ENCODE results near the gene RCOR2. TPM values are rescaled to one million over a fixed set of nuclear protein-coding genes. Genes with fewer than 3 reads are reported as not detected.

RCOR2 gene
- total RNA-seq, 1 donor from 2014 or later: not detected

GRCh38 chr11:63914896-63915691 lies 1.9 kb downstream of the RCOR2 start:
- intact Hi-C loops (cut with DNase I): no loop called here
- peaks cover 48% of the 10 kb centered on the region for H3K4me1 ChIP-seq
- H3K27me3 ChIP-seq: no peaks in the 10 kb centered on the region
- no peak overlapping the region for H3K27ac ChIP-seq
- no peaks in the 10 kb centered on the region for H3K9me3 ChIP-seq
- no peaks in the 10 kb centered on the region for H3K36me3 ChIP-seq
- TF ChIP-seq CTCF (IDR thresholded peaks at IDR 0.05): no peak
- no peak for TF ChIP-seq POLR2AphosphoS5 (IDR thresholded peaks at IDR 0.05; ENCODE audit: insufficient read depth in 1 of 2, low read depth in 1 of 2)
- TF ChIP-seq POLR2A (IDR thresholded peaks at IDR 0.05): no peak
- DNase-seq (ENCODE audit: extremely low spot score in 2 of 2): no peak
- no peak overlapping the region for H3K4me3 ChIP-seq

GRCh38 chr11:63913866-63914830 lies 2.8 kb downstream of the RCOR2 start:
- H3K9me3 ChIP-seq: no peaks in the 10 kb centered on the region
- peaks cover 0 to 3% of the 10 kb centered on the region in 2 donors for H3K36me3 ChIP-seq
- no peak for DNase-seq (ENCODE audit: extremely low spot score in 2 of 2)
- no peak overlapping the region for H3K4me3 ChIP-seq
- H3K4me1 ChIP-seq: peaks cover 47% of the 10 kb centered on the region
- intact Hi-C loops (cut with DNase I): no loop called here
- no peaks in the 10 kb centered on the region for H3K27me3 ChIP-seq
- TF ChIP-seq POLR2A (IDR thresholded peaks at IDR 0.05): no peak
- no peak overlapping the region for H3K27ac ChIP-seq

- no peaks in the 10 kb centered on the region for H3K27me3 ChIP-seq
- no peak for DNase-seq (ENCODE audit: extremely low spot score in 2 of 2)
- intact Hi-C loops (cut with DNase I): no loop called here
- H3K27ac ChIP-seq: no peak overlapping the region
- no peak for TF ChIP-seq POLR2AphosphoS5 (IDR thresholded peaks at IDR 0.05; ENCODE audit: insufficient read depth in 1 of 2, low read depth in 1 of 2)
- no peak for TF ChIP-seq CTCF (IDR thresholded peaks at IDR 0.05)
- no peak for TF ChIP-seq POLR2A (IDR thresholded peaks at IDR 0.05)
- peaks cover 0 to 8% of the 10 kb centered on the region in 2 donors for H3K36me3 ChIP-seq
- peaks cover 46% of the 10 kb centered on the region for H3K4me1 ChIP-seq
- H3K9me3 ChIP-seq: no peaks in the 10 kb centered on the region
- H3K4me3 ChIP-seq: no peak overlapping the region
Observed at GRCh38 chr11:63912678-63913077, 4.3 kb downstream of the RCOR2 start.

- H3K27me3 ChIP-seq: no peaks in the 10 kb centered on the region
- H3K36me3 ChIP-seq: peaks cover 0 to 16% of the 10 kb centered on the region in 2 donors
- intact Hi-C loops (cut with DNase I): no loop called here
- DNase-seq (ENCODE audit: extremely low spot score in 2 of 2): no peak
- no peak overlapping the region for H3K27ac ChIP-seq
- no peak overlapping the region for H3K4me3 ChIP-seq
- peaks cover 47% of the 10 kb centered on the region for H3K4me1 ChIP-seq
- TF ChIP-seq POLR2A (IDR thresholded peaks at IDR 0.05): no peak
- TF ChIP-seq POLR2AphosphoS5 (IDR thresholded peaks at IDR 0.05; ENCODE audit: insufficient read depth in 1 of 2, low read depth in 1 of 2): no peak
- no peak for TF ChIP-seq CTCF (IDR thresholded peaks at IDR 0.05)
- no peaks in the 10 kb centered on the region for H3K9me3 ChIP-seq
Observed at GRCh38 chr11:63911876-63912275, 5.1 kb downstream of the RCOR2 start.

- Histone ChIP-seq H3K27ac (no peak overlapping the region), H3K9me3 (no peaks in the 10 kb centered on the region), H3K4me3 (no peak overlapping the region), H3K27me3 (no peaks in the 10 kb centered on the region), H3K4me1 (peaks cover 45% of the 10 kb centered on the region), H3K36me3 (peaks cover 0 to 18% of the 10 kb centered on the region in 2 donors)
- intact Hi-C loops (cut with DNase I): no loop called here
- TF ChIP-seq POLR2AphosphoS5 (IDR thresholded peaks at IDR 0.05; ENCODE audit: insufficient read depth in 1 of 2, low read depth in 1 of 2): no peak
- DNase-seq (ENCODE audit: extremely low spot score in 2 of 2): no peak
Observed at GRCh38 chr11:63911440-63911839, 5.5 kb downstream of the RCOR2 start.

Measured in vagina (tissue), 2 donors.